ENCODE measurements around the gene ROPN1. TPM values are rescaled to one million over a fixed set of nuclear protein-coding genes. Genes with fewer than 3 reads are reported as not detected.

Gene ROPN1
- total RNA-seq, 2 experiments from 2014 or later: not detected

DNA sequence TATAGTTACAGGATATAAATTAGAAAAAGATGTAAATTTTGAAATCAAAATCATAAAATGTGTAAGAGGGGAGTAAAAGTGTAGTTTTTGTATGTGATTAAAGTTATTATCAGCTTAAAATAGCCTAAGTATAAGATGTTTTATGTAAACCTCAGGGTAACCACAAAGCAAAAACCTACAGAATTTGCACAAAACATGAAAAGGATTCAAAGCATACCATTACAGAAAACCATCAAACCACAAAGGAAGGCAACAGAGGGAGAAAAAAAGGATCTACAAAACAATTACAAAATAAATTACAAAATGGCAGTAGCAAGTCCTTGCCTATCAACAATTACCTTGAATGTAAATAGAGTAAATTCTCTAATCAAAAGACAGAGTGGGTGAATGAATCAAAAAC, 71.1 kb downstream of the ROPN1 start:
- Histone ChIP-seq H3K4me1 (ENCODE audit: insufficient read depth, low read length, poor library complexity, severe bottlenecking) (no peaks in the 10 kb centered on the region), H2AFZ (ENCODE audit: low read length) (no peak overlapping the region), H3K9me2 (ENCODE audit: insufficient read depth, low read length) (no peaks in the 10 kb centered on the region), H3K27ac (ENCODE audit: low read depth, low read length, poor library complexity, severe bottlenecking) (no peak overlapping the region), H4K20me1 (ENCODE audit: insufficient read depth, low read length) (no peaks in the 10 kb centered on the region), H3K36me3 (ENCODE audit: insufficient read depth, low read length) (peaks cover 95% of the 10 kb centered on the region), H3K9me3 (ENCODE audit: low read length) (peaks cover 29% of the 10 kb centered on the region), H3K79me2 (ENCODE audit: insufficient read depth, low read depth, low read length) (no peaks in the 10 kb centered on the region), H3K4me2 (ENCODE audit: low read length) (no peak overlapping the region), H3K4me3 (ENCODE audit: low read depth, low read length, poor library complexity, severe bottlenecking) (no peak overlapping the region)
- intact Hi-C loops (cut with micrococcal nuclease; ENCODE audit: unreplicated experiment): no loop called here
- DNase-seq (ENCODE audit: low spot score): no peak
- TF ChIP-seq, protein P1, sequence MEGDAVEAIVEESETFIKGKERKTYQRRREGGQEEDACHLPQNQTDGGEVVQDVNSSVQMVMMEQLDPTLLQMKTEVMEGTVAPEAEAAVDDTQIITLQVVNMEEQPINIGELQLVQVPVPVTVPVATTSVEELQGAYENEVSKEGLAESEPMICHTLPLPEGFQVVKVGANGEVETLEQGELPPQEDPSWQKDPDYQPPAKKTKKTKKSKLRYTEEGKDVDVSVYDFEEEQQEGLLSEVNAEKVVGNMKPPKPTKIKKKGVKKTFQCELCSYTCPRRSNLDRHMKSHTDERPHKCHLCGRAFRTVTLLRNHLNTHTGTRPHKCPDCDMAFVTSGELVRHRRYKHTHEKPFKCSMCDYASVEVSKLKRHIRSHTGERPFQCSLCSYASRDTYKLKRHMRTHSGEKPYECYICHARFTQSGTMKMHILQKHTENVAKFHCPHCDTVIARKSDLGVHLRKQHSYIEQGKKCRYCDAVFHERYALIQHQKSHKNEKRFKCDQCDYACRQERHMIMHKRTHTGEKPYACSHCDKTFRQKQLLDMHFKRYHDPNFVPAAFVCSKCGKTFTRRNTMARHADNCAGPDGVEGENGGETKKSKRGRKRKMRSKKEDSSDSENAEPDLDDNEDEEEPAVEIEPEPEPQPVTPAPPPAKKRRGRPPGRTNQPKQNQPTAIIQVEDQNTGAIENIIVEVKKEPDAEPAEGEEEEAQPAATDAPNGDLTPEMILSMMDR (conservative IDR thresholded peaks at IDR 0.05; ENCODE audit: low read length): no peak
- TF ChIP-seq EZH2phosphoT487 (IDR thresholded peaks at IDR 0.05; ENCODE audit: borderline replicate concordance, low read depth, low read length): no peak
- BruUV-seq (replicated peaks): no TSS peak
- ChIA-PET CTCF (ENCODE audit: unreplicated experiment) (no interaction called here), POLR2A (interaction anchor here (0.7 kb wide), 1 partner anchor 93 kb away, joined by 3 read pairs; no protein-coding TSS in a partner anchor)

DNA sequence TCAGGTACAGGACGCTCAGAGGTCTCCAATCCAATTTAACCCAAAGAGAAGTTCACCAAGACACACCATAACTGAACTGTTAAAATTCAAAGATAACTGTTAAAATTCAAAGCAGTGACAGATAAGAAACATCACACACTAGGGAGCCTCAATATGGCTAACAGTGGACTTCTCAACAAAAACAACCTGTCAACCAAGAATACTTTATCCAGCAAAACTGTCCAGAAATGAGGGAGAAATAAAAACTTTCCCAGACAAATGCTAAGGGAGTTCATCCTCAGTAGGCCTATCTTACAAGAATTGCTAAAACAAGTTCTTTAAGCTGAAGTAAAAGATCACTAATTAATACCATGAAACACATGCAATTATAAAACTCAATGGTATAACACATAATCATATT, 71.5 kb downstream of the ROPN1 start:
- H3K4me2 ChIP-seq (ENCODE audit: low read length): no peak overlapping the region
- H3K36me3 ChIP-seq (ENCODE audit: insufficient read depth, low read length): peaks cover 94% of the 10 kb centered on the region
- POLR2A ChIA-PET: no interaction called here
- no peak overlapping the region for H3K27ac ChIP-seq (ENCODE audit: low read depth, low read length, poor library complexity, severe bottlenecking)
- H3K79me2 ChIP-seq (ENCODE audit: insufficient read depth, low read depth, low read length): no peaks in the 10 kb centered on the region
- H2AFZ ChIP-seq (ENCODE audit: low read length): no peak overlapping the region
- CTCF ChIA-PET (ENCODE audit: unreplicated experiment): no interaction called here
- TF ChIP-seq EZH2phosphoT487 (IDR thresholded peaks at IDR 0.05; ENCODE audit: borderline replicate concordance, low read depth, low read length): no peak
- TF ChIP-seq, protein P1 (conservative IDR thresholded peaks at IDR 0.05; ENCODE audit: low read length): no peak
- no peaks in the 10 kb centered on the region for H3K4me1 ChIP-seq (ENCODE audit: insufficient read depth, low read length, poor library complexity, severe bottlenecking)
- H3K4me3 ChIP-seq (ENCODE audit: low read depth, low read length, poor library complexity, severe bottlenecking): no peak overlapping the region
- intact Hi-C loops (cut with micrococcal nuclease; ENCODE audit: unreplicated experiment): no loop called here
- H3K9me2 ChIP-seq (ENCODE audit: insufficient read depth, low read length): no peaks in the 10 kb centered on the region
- no peak for DNase-seq (ENCODE audit: low spot score)
- no TSS peak for BruUV-seq (replicated peaks)
- peaks cover 29% of the 10 kb centered on the region for H3K9me3 ChIP-seq (ENCODE audit: low read length)
- no peaks in the 10 kb centered on the region for H4K20me1 ChIP-seq (ENCODE audit: insufficient read depth, low read length)

DNA sequence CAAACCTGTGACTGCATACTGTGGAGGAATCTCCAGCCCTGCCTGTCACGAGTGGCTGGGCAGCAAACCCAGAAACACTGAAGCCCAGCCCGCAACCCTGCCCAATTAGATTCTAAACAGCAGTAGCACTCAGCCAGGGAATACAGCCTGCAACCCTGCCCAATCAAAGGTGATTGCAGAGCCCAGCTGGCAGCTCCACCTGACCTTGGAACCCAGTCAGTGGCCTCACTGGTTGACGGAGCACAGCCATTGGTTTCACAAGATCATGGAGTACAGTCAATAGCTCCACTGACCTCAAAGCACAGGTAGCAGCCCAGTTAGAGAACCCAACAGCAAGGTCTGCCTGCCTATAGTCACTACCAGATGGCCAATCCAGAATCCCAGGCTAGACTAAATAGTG, 72.6 kb downstream of the ROPN1 start:
- CTCF ChIA-PET (ENCODE audit: unreplicated experiment): no interaction called here
- POLR2A ChIA-PET: no interaction called here

More for the DNA sequence above, 72.6 kb downstream of the ROPN1 start:
- Histone ChIP-seq H3K4me2 (ENCODE audit: low read length) (no peak overlapping the region), H3K27ac (ENCODE audit: low read depth, low read length, poor library complexity, severe bottlenecking) (no peak overlapping the region), H2AFZ (ENCODE audit: low read length) (no peak overlapping the region), H3K9me3 (ENCODE audit: low read length) (peaks cover 29% of the 10 kb centered on the region), H3K79me2 (ENCODE audit: insufficient read depth, low read depth, low read length) (no peaks in the 10 kb centered on the region), H3K4me1 (ENCODE audit: insufficient read depth, low read length, poor library complexity, severe bottlenecking) (no peaks in the 10 kb centered on the region), H3K4me3 (ENCODE audit: low read depth, low read length, poor library complexity, severe bottlenecking) (no peak overlapping the region), H4K20me1 (ENCODE audit: insufficient read depth, low read length) (no peaks in the 10 kb centered on the region), H3K9me2 (ENCODE audit: insufficient read depth, low read length) (no peaks in the 10 kb centered on the region), H3K36me3 (ENCODE audit: insufficient read depth, low read length) (peaks cover 93% of the 10 kb centered on the region)
- no peak for DNase-seq (ENCODE audit: low spot score)
- no peak for TF ChIP-seq EZH2phosphoT487 (IDR thresholded peaks at IDR 0.05; ENCODE audit: borderline replicate concordance, low read depth, low read length)
- TF ChIP-seq, protein P1 (conservative IDR thresholded peaks at IDR 0.05; ENCODE audit: low read length): no peak
- no TSS peak for BruUV-seq (replicated peaks)
- intact Hi-C loops (cut with micrococcal nuclease; ENCODE audit: unreplicated experiment): no loop called here

Other genes starting within 250 kb of the ROPN1 start
- not detected in 2 replicates for gene MYLK, start 107.8 kb downstream of the ROPN1 start, total RNA-seq (2014; rRNA removed; shearing (Covaris generic))
- not detected in 2 replicates for gene MYLK, start 107.8 kb downstream of the ROPN1 start, total RNA-seq (2022)
- gene CCDC14, start 30.9 kb downstream of the ROPN1 start, total RNA-seq (2014; rRNA removed; shearing (Covaris generic)): 68.3 and 82.9 TPM in 2 replicates
- gene CCDC14, start 30.9 kb downstream of the ROPN1 start, total RNA-seq (2022): 106 and 117 TPM in 2 replicates
- gene KALRN, start 41.2 kb upstream of the ROPN1 start, total RNA-seq (2014; rRNA removed; shearing (Covaris generic)): 0.09 TPM in 1 of 2 replicates, not detected in the other
- gene KALRN, start 41.2 kb upstream of the ROPN1 start, total RNA-seq (2022): not detected in 2 replicates